Loucy (cell line): ENCODE results near the gene CDH26.

Source experiments
- H2AFZ ChIP-seq: fragments of 200-600 bp; sonication (generic); 2 replicates; pipeline ENCODE4 v1.6.0; 2016; ENCODE audit warnings: antibody characterized with exemption, mild to moderate bottlenecking, low read length, moderate library complexity
- H3F3A ChIP-seq: fragments of 200-600 bp; 2 replicates; pipeline ENCODE4 v1.6.0; 2016; ENCODE audit warnings: antibody characterized with exemption, low read depth, mild to moderate bottlenecking
- H3K27me3 ChIP-seq: fragments of 200-600 bp; sonication (generic); 2 replicates; pipeline ENCODE4 v1.6.1; 2014; ENCODE audit warnings: low read length, mild to moderate bottlenecking; ENCODE audit not compliant: insufficient read depth, poor library complexity, severe bottlenecking
- H3K36me3 ChIP-seq: fragments of 200-600 bp; sonication (generic); 2 replicates; pipeline ENCODE4 v1.6.1; 2016; ENCODE audit warnings: low read length; ENCODE audit not compliant: insufficient read depth
- H3K4me1 ChIP-seq: fragments of 200-600 bp; sonication (generic); 2 replicates; pipeline ENCODE4 v1.5.1; 2014; ENCODE audit warnings: low read length, mild to moderate bottlenecking; ENCODE audit not compliant: insufficient read depth, poor library complexity, severe bottlenecking
- H3K4me2 ChIP-seq: fragments of 200-600 bp; sonication (generic); 2 replicates; pipeline ENCODE4 v1.6.0; 2014; ENCODE audit warnings: antibody characterized with exemption, low read length, low read depth, mild to moderate bottlenecking; ENCODE audit not compliant: poor library complexity, severe bottlenecking
- H3K4me3 ChIP-seq: fragments of 200-600 bp; sonication (generic); 2 replicates; pipeline ENCODE4 v1.5.1; 2014; ENCODE audit warnings: low read length, mild to moderate bottlenecking, mixed read lengths; ENCODE audit not compliant: poor library complexity, severe bottlenecking
- H3K79me2 ChIP-seq: fragments of 200-600 bp; sonication (generic); 2 replicates; pipeline ENCODE4 v1.6.1; 2014; ENCODE audit warnings: low read length; ENCODE audit not compliant: insufficient read depth
- H3K9ac ChIP-seq: fragments of 200-600 bp; sonication (generic); 2 replicates; pipeline ENCODE4 v1.6.0; 2014; ENCODE audit warnings: mild to moderate bottlenecking, low read depth, low read length, moderate library complexity; ENCODE audit not compliant: poor library complexity, severe bottlenecking
- H3K9me2 ChIP-seq: fragments of 200-600 bp; sonication (generic); replicated peaks from 2 replicates; pipeline ENCODE4 v1.6.1; 2016; ENCODE audit warnings: low read depth, low read length, mixed read lengths
- H3K9me3 ChIP-seq: fragments of 200-600 bp; sonication (generic); 2 replicates; pipeline ENCODE4 v1.6.1; 2014; ENCODE audit warnings: mild to moderate bottlenecking, antibody characterized with exemption, low read length, low read depth; ENCODE audit not compliant: insufficient read depth
- H4K20me1 ChIP-seq: fragments of 200-600 bp; sonication (generic); 2 replicates; pipeline ENCODE4 v1.6.0; 2014; ENCODE audit warnings: antibody characterized with exemption, low read length, mild to moderate bottlenecking; ENCODE audit not compliant: insufficient read depth, poor library complexity, severe bottlenecking
- CTCF ChIP-seq: fragments of 200-600 bp; sonication (generic); conservative IDR thresholded peaks from 2 replicates; pipeline ENCODE4 v1.5.1; 2014; ENCODE audit warnings: mild to moderate bottlenecking, antibody characterized with exemption, low read length
- EZH2phosphoT487 ChIP-seq: fragments of 200-600 bp; IDR thresholded peaks from 2 replicates; pipeline ENCODE4 v1.6.1; 2018; ENCODE audit warnings: antibody characterized with exemption, mild to moderate bottlenecking, moderate library complexity, borderline replicate concordance

CDH26 gene

GRCh38 chr20:59932616-59933295 lies 25.5 kb upstream of the CDH26 start:
- H3K36me3 ChIP-seq: no peaks in the 10 kb centered on the region
- no peaks in the 10 kb centered on the region for H3K79me2 ChIP-seq
- no peak overlapping the region for H2AFZ ChIP-seq
- no peaks in the 10 kb centered on the region for H3K9me2 ChIP-seq
- no peaks in the 10 kb centered on the region for H3K9me3 ChIP-seq
- H3F3A ChIP-seq: no peaks in the 10 kb centered on the region
- H3K4me3 ChIP-seq: no peak overlapping the region
- no peaks in the 10 kb centered on the region for H4K20me1 ChIP-seq
- H3K9ac ChIP-seq: no peak overlapping the region
- H3K27me3 ChIP-seq: no peaks in the 10 kb centered on the region
- no peak for TF ChIP-seq CTCF
- no peak for TF ChIP-seq EZH2phosphoT487
- no peaks in the 10 kb centered on the region for H3K4me1 ChIP-seq
- H3K4me2 ChIP-seq: no peak overlapping the region

GRCh38 chr20:59933296-59933848 lies 24.9 kb upstream of the CDH26 start, which contains the start of gene SYCP2:
SYCP2 (minus strand) TSS chr20:59933637; CDS start chr20:59922413, 11,224 bp downstream.
- H3K4me3 ChIP-seq: no peak within 1 kb of the TSS
- H3K4me2 ChIP-seq: no peak within 1 kb of the TSS
- H3K9me2 ChIP-seq: no peaks in the 10 kb centered on the region
- H3K27me3 ChIP-seq: no peaks in the 10 kb centered on the region
- H3F3A ChIP-seq: 0 out of 2 replicates have a peak, but pooled peaks cover 2% of the 10 kb centered on the region
- no peaks in the 10 kb centered on the region for H3K9me3 ChIP-seq
- H4K20me1 ChIP-seq: no peaks in the 10 kb centered on the region
- no peaks in the 10 kb centered on the region for H3K36me3 ChIP-seq
- TF ChIP-seq EZH2phosphoT487 (no peak), CTCF (no peak)
- peaks cover 5% of the 10 kb centered on the region for H3K4me1 ChIP-seq
- no peaks in the 10 kb centered on the region for H3K79me2 ChIP-seq
- H2AFZ ChIP-seq: no peak within 1 kb of the TSS
- H3K9ac ChIP-seq: no peak within 1 kb of the TSS

GRCh38 chr20:59933849-59934585 lies 24.2 kb upstream of the CDH26 start:
- Histone ChIP-seq H3K36me3 (no peaks in the 10 kb centered on the region), H3K9me3 (no peaks in the 10 kb centered on the region), H3K9ac (no peak overlapping the region), H3K4me1 (peaks cover 12% of the 10 kb centered on the region), H3K9me2 (no peaks in the 10 kb centered on the region), H3F3A (0 out of 2 replicates have a peak, but pooled peaks cover 2% of the 10 kb centered on the region), H3K4me2 (no peak overlapping the region), H4K20me1 (no peaks in the 10 kb centered on the region), H3K4me3 (no peak overlapping the region), H3K27me3 (no peaks in the 10 kb centered on the region), H3K79me2 (peaks cover 6% of the 10 kb centered on the region; the same call in 1 of the 2 replicates), H2AFZ (no peak overlapping the region)
- TF ChIP-seq CTCF: no peak
- TF ChIP-seq EZH2phosphoT487: no peak
